ENCODE data around the gene ZFYVE9. TPM values are rescaled to one million over a fixed set of nuclear protein-coding genes. Genes with fewer than 3 reads are reported as not detected.
A peak's percentile ranks its signal among the peaks of the same experiment; 100 is the strongest.

Gene ZFYVE9
- polyA plus RNA-seq, 3 donors = 0.09 TPM; not detected in 2

DNA sequence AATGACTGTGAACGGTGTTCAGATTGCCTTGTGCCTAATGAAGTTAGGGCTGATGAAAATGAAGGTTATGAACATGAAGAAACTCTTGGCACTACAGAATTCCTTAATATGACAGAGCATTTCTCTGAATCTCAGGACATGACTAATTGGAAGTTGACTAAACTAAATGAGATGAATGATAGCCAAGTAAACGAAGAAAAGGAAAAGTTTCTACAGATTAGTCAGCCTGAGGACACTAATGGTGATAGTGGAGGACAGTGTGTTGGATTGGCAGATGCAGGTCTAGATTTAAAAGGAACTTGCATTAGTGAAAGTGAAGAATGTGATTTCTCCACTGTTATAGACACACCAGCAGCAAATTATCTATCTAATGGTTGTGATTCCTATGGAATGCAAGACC lies 96.6 kb downstream of the ZFYVE9 start:
- Histone ChIP-seq H3K27ac (ENCODE audit: low read depth in 1 of 2, low read length in 2 of 2) (no peak overlapping the region), H3K9me3 (replicated peaks in 1 of 2; ENCODE audit: control insufficient read depth in 1 of 2, insufficient read depth in 1 of 2, low read length in 2 of 2) (peaks cover 0 to 12% of the 10 kb centered on the region in 2 donors), H4K20me1 (ENCODE audit: insufficient read depth, low read length) (peaks cover 39% of the 10 kb centered on the region), H3K4me3 (replicated peaks in 1 of 3; ENCODE audit: low read depth in 2 of 3, low read length in 3 of 3) (no peak overlapping the region), H3K4me1 (ENCODE audit: control insufficient read depth in 1 of 2, insufficient read depth in 2 of 2, low read length in 2 of 2) (peaks cover 18 to 28% of the 10 kb centered on the region in 2 donors), H3K4me2 (replicated peaks; ENCODE audit: extremely low read depth, low read length, poor library complexity, severe bottlenecking) (no peak overlapping the region), H3K9ac (ENCODE audit: insufficient read depth, low read length, poor library complexity, severe bottlenecking) (no peak overlapping the region), H3K36me3 (replicated peaks in 1 of 2; ENCODE audit: control insufficient read depth in 1 of 2, insufficient read depth in 2 of 2, low read length in 2 of 2) (no peaks in the 10 kb centered on the region), H2AFZ (ENCODE audit: insufficient read depth, low read depth, low read length, poor library complexity, severe bottlenecking) (no peak overlapping the region), H3K79me2 (ENCODE audit: insufficient read depth, low read length) (no peaks in the 10 kb centered on the region), H3K27me3 (ENCODE audit: control insufficient read depth in 2 of 2, insufficient read depth in 2 of 2, low read length in 2 of 2) (peaks cover 93 to 96% of the 10 kb centered on the region in 2 donors)
- no peak for DNase-seq
- 88% methylated on average over 1 of the region's 2 CpGs for WGBS (ENCODE audit: insufficient coverage)
- TF ChIP-seq, protein P1, sequence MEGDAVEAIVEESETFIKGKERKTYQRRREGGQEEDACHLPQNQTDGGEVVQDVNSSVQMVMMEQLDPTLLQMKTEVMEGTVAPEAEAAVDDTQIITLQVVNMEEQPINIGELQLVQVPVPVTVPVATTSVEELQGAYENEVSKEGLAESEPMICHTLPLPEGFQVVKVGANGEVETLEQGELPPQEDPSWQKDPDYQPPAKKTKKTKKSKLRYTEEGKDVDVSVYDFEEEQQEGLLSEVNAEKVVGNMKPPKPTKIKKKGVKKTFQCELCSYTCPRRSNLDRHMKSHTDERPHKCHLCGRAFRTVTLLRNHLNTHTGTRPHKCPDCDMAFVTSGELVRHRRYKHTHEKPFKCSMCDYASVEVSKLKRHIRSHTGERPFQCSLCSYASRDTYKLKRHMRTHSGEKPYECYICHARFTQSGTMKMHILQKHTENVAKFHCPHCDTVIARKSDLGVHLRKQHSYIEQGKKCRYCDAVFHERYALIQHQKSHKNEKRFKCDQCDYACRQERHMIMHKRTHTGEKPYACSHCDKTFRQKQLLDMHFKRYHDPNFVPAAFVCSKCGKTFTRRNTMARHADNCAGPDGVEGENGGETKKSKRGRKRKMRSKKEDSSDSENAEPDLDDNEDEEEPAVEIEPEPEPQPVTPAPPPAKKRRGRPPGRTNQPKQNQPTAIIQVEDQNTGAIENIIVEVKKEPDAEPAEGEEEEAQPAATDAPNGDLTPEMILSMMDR (IDR thresholded peaks at IDR 0.05) = no peak
- Mint-ChIP-seq H3K36me3 (peaks cover 0 to 2% of the 10 kb centered on the region in 2 donors), H3K4me1 (peaks cover 23% of the 10 kb centered on the region), H3K4me3 (peak overlapping the region in 1 of 2 donors; percentile 70), H3K27me3 (ENCODE audit: low read depth in 3 of 3) (peaks cover 75 to 81% (median 78%) of the 10 kb centered on the region in 3 donors), H3K27ac (no peak overlapping the region), H3K9me3 (peaks cover 0 to 6% (median 2%) of the 10 kb centered on the region in 7 donors)
- intact Hi-C loops (cut with micrococcal nuclease) = loop anchor here (5.0 kb wide), 1 partner anchor 96 kb away; the partner anchor contains the start of gene ZFYVE9 (in 2 of the 2)

DNA sequence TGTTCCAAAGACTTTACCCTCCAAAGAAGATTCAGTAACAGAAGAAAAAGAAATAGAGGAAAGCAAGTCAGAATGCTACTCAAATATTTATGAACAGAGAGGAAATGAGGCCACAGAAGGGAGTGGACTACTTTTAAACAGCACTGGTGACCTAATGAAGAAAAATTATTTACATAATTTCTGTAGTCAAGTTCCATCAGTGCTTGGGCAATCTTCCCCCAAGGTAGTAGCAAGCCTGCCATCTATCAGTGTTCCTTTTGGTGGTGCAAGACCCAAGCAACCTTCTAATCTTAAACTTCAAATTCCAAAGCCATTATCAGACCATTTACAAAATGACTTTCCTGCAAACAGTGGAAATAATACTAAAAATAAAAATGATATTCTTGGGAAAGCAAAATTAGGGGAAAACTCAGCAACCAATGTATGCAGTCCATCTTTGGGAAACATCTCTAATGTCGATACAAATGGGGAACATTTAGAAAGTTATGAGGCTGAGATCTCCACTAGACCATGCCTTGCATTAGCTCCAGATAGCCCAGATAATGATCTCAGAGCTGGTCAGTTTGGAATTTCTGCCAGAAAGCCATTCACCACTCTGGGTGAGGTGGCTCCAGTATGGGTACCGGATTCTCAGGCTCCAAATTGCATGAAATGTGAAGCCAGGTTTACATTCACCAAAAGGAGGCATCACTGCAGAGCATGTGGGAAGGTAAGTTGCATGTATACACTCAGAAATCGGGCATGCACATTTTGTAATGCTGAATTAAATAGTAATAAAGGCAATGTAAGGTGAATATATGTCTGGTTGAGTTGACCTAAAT lies 97.2 kb downstream of the ZFYVE9 start:
- Histone ChIP-seq H3K27ac (ENCODE audit: low read depth in 1 of 2, low read length in 2 of 2) (no peak overlapping the region), H3K27me3 (ENCODE audit: control insufficient read depth in 2 of 2, insufficient read depth in 2 of 2, low read length in 2 of 2) (peaks cover 93 to 96% of the 10 kb centered on the region in 2 donors)

More for the DNA sequence above, 97.2 kb downstream of the ZFYVE9 start:
- peaks cover 0 to 6% (median 2%) of the 10 kb centered on the region in 7 donors for H3K9me3 Mint-ChIP-seq
- intact Hi-C loops (cut with micrococcal nuclease) = loop anchor here (5.0 kb wide), 1 partner anchor 97 kb away; the partner anchor contains the start of gene ZFYVE9 (in 2 of the 2)
- Histone ChIP-seq H3K36me3 (replicated peaks in 1 of 2; ENCODE audit: control insufficient read depth in 1 of 2, insufficient read depth in 2 of 2, low read length in 2 of 2) (no peaks in the 10 kb centered on the region), H3K4me1 (ENCODE audit: control insufficient read depth in 1 of 2, insufficient read depth in 2 of 2, low read length in 2 of 2) (peaks cover 18 to 28% of the 10 kb centered on the region in 2 donors), H3K9ac (ENCODE audit: insufficient read depth, low read length, poor library complexity, severe bottlenecking) (no peak overlapping the region), H3K79me2 (ENCODE audit: insufficient read depth, low read length) (no peaks in the 10 kb centered on the region), H3K4me3 (replicated peaks in 1 of 3; ENCODE audit: low read depth in 2 of 3, low read length in 3 of 3) (no peak overlapping the region), H3K9me3 (replicated peaks in 1 of 2; ENCODE audit: control insufficient read depth in 1 of 2, insufficient read depth in 1 of 2, low read length in 2 of 2) (peaks cover 0 to 8% of the 10 kb centered on the region in 2 donors), H4K20me1 (ENCODE audit: insufficient read depth, low read length) (peaks cover 43% of the 10 kb centered on the region), H2AFZ (ENCODE audit: insufficient read depth, low read depth, low read length, poor library complexity, severe bottlenecking) (no peak overlapping the region), H3K4me2 (replicated peaks; ENCODE audit: extremely low read depth, low read length, poor library complexity, severe bottlenecking) (no peak overlapping the region)
- peaks cover 0 to 2% of the 10 kb centered on the region in 2 donors for H3K36me3 Mint-ChIP-seq
- peak overlapping the region in 1 of 2 donors; percentile 70 for H3K4me3 Mint-ChIP-seq
- H3K27me3 Mint-ChIP-seq (ENCODE audit: low read depth in 3 of 3) = peaks cover 68 to 75% (median 72%) of the 10 kb centered on the region in 3 donors
- TF ChIP-seq, protein P1 (IDR thresholded peaks at IDR 0.05) = no peak
- peak overlapping the region in 2 of 7 donors; percentile 46 to 58 for H3K27ac Mint-ChIP-seq
- 100% methylated on average over 1 of the region's 3 CpGs for WGBS (ENCODE audit: insufficient coverage)
- peaks cover 23% of the 10 kb centered on the region for H3K4me1 Mint-ChIP-seq
- no peak for DNase-seq
